IMR-90 (cell line): Measurements from ENCODE around the gene VOPP1. TPM values are rescaled to one million over a fixed set of nuclear protein-coding genes. Genes with fewer than 3 reads are reported as not detected.

Source experiments
- ATAC-seq: fragments of 200-7000 bp; cut with Tn5 transposase; 2 replicates; pipeline ENCODE4 v1.9.1; 2020; ENCODE audit warnings: low read depth, mild to moderate bottlenecking, moderate library complexity
- BruUV-seq: library from RNA; stranded (reverse); fragments of 400-500 nt; replicated peaks from 2 replicates; lab custom pipeline; 2021; lab: Mats Ljungman, UMichigan
- CTCF ChIA-PET: fragments of 300-600 bp; formaldehyde crosslinking; extraction: SDS; loops from one replicate; lab custom pipeline; 2021; ENCODE audit warnings: antibody characterized with exemption; lab: Yijun Ruan, JAX
- POLR2A ChIA-PET: fragments of 300-600 bp; sonication (Branson Sonifier 250); formaldehyde crosslinking; loops from one replicate; lab custom pipeline; 2022; ENCODE audit warnings: antibody characterized with exemption; ENCODE audit not compliant: unreplicated experiment; lab: Charles Lee
- DNase-seq: peaks from one replicate; pipeline ENCODE4 v3.0.0; 2013
- H2AFZ ChIP-seq: replicated peaks from 2 replicates; pipeline ENCODE3; 2013; ENCODE audit warnings: low read length, mild to moderate bottlenecking; ENCODE audit not compliant: poor library complexity
- H2AK5ac ChIP-seq: 2 replicates; pipeline ENCODE4 v1.6.1; 2013; ENCODE audit warnings: low read depth, low read length, inconsistent platforms
- H2AK9ac ChIP-seq: replicated peaks from 2 replicates; pipeline ENCODE3; 2013; ENCODE audit warnings: mild to moderate bottlenecking, low read depth, low read length, moderate library complexity; ENCODE audit not compliant: poor library complexity
- H2BK120ac ChIP-seq: 2 replicates; pipeline ENCODE4 v1.6.1; 2013; ENCODE audit warnings: low read depth, low read length, inconsistent platforms
- H2BK15ac ChIP-seq: 3 replicates; pipeline ENCODE4 v1.6.1; 2013; ENCODE audit warnings: low read depth, low read length, inconsistent platforms
- H2BK20ac ChIP-seq: 2 replicates; pipeline ENCODE4 v1.6.1; 2013; ENCODE audit warnings: low read depth, mild to moderate bottlenecking, inconsistent platforms, low read length, moderate library complexity
- H2BK5ac ChIP-seq: 2 replicates; pipeline ENCODE4 v1.6.1; 2013; ENCODE audit warnings: mild to moderate bottlenecking, low read depth, low read length, inconsistent platforms; ENCODE audit not compliant: poor library complexity, severe bottlenecking
- H3K14ac ChIP-seq: replicated peaks from 2 replicates; pipeline ENCODE4 v1.6.1; 2013; ENCODE audit warnings: low read depth, low read length, inconsistent platforms
- H3K18ac ChIP-seq: 2 replicates; pipeline ENCODE4 v1.6.1; 2013; ENCODE audit warnings: low read depth, low read length, control low read depth
- H3K23ac ChIP-seq: 2 replicates; pipeline ENCODE4 v1.6.1; 2013; ENCODE audit warnings: low read depth, low read length, inconsistent platforms
- H3K27ac ChIP-seq: 2 replicates; pipeline ENCODE4 v1.5.1; 2013; ENCODE audit warnings: mild to moderate bottlenecking, control low read depth, low read length; ENCODE audit not compliant: insufficient read depth
- H3K27me3 ChIP-seq: 2 replicates; pipeline ENCODE4 v1.6.1; 2013; ENCODE audit warnings: low read length; ENCODE audit not compliant: control insufficient read depth, insufficient read depth
- H3K36me3 ChIP-seq: 2 replicates; pipeline ENCODE4 v1.6.1; 2013; ENCODE audit warnings: low read length, mixed read lengths; ENCODE audit not compliant: control insufficient read depth, insufficient read depth
- H3K4ac ChIP-seq: 2 replicates; pipeline ENCODE4 v1.6.1; 2013; ENCODE audit warnings: low read depth, low read length, inconsistent platforms
- H3K4me1 ChIP-seq: 2 replicates; pipeline ENCODE4 v1.6.1; 2013; ENCODE audit warnings: low read length, mixed read lengths; ENCODE audit not compliant: control insufficient read depth, insufficient read depth
- H3K4me2 ChIP-seq: 2 replicates; pipeline ENCODE4 v1.6.1; 2013; ENCODE audit warnings: low read depth, mild to moderate bottlenecking, control low read depth, low read length, moderate library complexity
- H3K4me3 ChIP-seq: 2 replicates; pipeline ENCODE4 v1.5.1; 2013; ENCODE audit warnings: low read depth, mild to moderate bottlenecking, control low read depth, low read length, moderate library complexity; ENCODE audit not compliant: insufficient read depth
- H3K56ac ChIP-seq: 2 replicates; pipeline ENCODE4 v1.6.1; 2013; ENCODE audit warnings: low read length, inconsistent platforms; ENCODE audit not compliant: insufficient read depth; ENCODE audit errors: extremely low read depth
- H3K79me1 ChIP-seq, 2 experiments: 2 replicates each; pipeline ENCODE4 v1.6.1; 2013; ENCODE audit warnings: low read length in 2 of 2, inconsistent platforms in 1 of 2, low read depth in 1 of 2
- H3K9ac ChIP-seq: 2 replicates; pipeline ENCODE4 v1.6.1; 2013; ENCODE audit warnings: low read depth, low read length, control low read depth
- H3K9me1 ChIP-seq: 2 replicates; pipeline ENCODE4 v1.6.1; 2013; ENCODE audit warnings: low read length, inconsistent platforms; ENCODE audit not compliant: insufficient read depth
- H3K9me3 ChIP-seq: 2 replicates; pipeline ENCODE4 v1.6.1; 2013; ENCODE audit warnings: low read length; ENCODE audit not compliant: control insufficient read depth, insufficient read depth
- H4K20me1 ChIP-seq: 2 replicates; pipeline ENCODE4 v1.6.1; 2013; ENCODE audit warnings: low read length, inconsistent platforms; ENCODE audit not compliant: insufficient read depth
- H4K5ac ChIP-seq: 2 replicates; pipeline ENCODE4 v1.6.1; 2013; ENCODE audit warnings: mild to moderate bottlenecking, low read depth, low read length, control low read depth
- H4K8ac ChIP-seq, 2 experiments: 2 replicates each; pipeline ENCODE4 v1.6.1; 2013; ENCODE audit warnings: low read depth in 2 of 2, low read length in 2 of 2, control low read depth in 1 of 2, inconsistent platforms in 1 of 2
- H4K91ac ChIP-seq: 2 replicates; pipeline ENCODE4 v1.6.1; 2013; ENCODE audit warnings: low read depth, low read length, inconsistent platforms; ENCODE audit not compliant: insufficient read depth
- CHD1 ChIP-seq: IDR thresholded peaks from 2 replicates; pipeline ENCODE4 v1.6.1; 2012; ENCODE audit warnings: low read depth, low read length, improper control_type of control experiment
- CTCF ChIP-seq: conservative IDR thresholded peaks from 2 replicates; pipeline ENCODE4 v1.5.1; 2012; ENCODE audit warnings: mild to moderate bottlenecking, low read depth, low read length, improper control_type of control experiment
- MAFK ChIP-seq: IDR thresholded peaks from 2 replicates; pipeline ENCODE4 v1.6.1; 2012; ENCODE audit warnings: low read depth, low read length, improper control_type of control experiment
- MAZ ChIP-seq: IDR thresholded peaks from 2 replicates; pipeline ENCODE4 v1.6.1; 2012; ENCODE audit warnings: low read depth, mild to moderate bottlenecking, low read length, improper control_type of control experiment, moderate library complexity, borderline replicate concordance
- RCOR1 ChIP-seq: IDR thresholded peaks from 2 replicates; pipeline ENCODE4 v1.6.1; 2012; ENCODE audit warnings: mild to moderate bottlenecking, low read length, improper control_type of control experiment; ENCODE audit not compliant: insufficient replicate concordance
- RFX5 ChIP-seq: IDR thresholded peaks from 2 replicates; pipeline ENCODE4 v1.8.0; 2012; ENCODE audit warnings: low read depth, mild to moderate bottlenecking, low read length, moderate library complexity
- WGBS, 2 experiments: methylation state at CpG; one replicate each; pipeline versions ENCODE4 v1.1.5 to v1.1.7; 2013; ENCODE audit warnings: missing lambda C conversion rate in 2 of 2; ENCODE audit not compliant: insufficient read length in 1 of 2; ENCODE audit errors: extremely low coverage in 2 of 2; 5-methylcytosine and 5-hydroxymethylcytosine counted together
- dilution Hi-C: fragments of 300-500 bp; cut with HindIII; formaldehyde crosslinking; loops from one replicate; pipeline ENCODE4 v1.14.3; 2018; ENCODE audit warnings: low sequenced_read_pairs; ENCODE audit not compliant: unreplicated experiment
- in situ Hi-C: fragments of 300-500 bp; cut with MboI; formaldehyde crosslinking; loops from 3 replicates; pipeline ENCODE4 v1.14.3; 2019; ENCODE audit warnings: low sequenced_read_pairs, inconsistent platforms, mixed read lengths
- intact Hi-C: fragments of 100-400 bp; cut with micrococcal nuclease; formaldehyde crosslinking; loops from 2 replicates; pipeline ENCODE4 v1.10.0; 2022
- polyA plus RNA-seq, 3 experiments: library from polyadenylated mRNA; depleted of rRNA; stranded (reverse); fragments of >200 nt; gene quantifications; 2 replicates each; pipeline ENCODE4 v1.2.3, GENCODE V29; 2012; ENCODE audit warnings: low replicate concordance in 1 of 3
- total RNA-seq: library from RNA; depleted of rRNA; stranded (reverse); fragments of >200 nt; gene quantifications from 2 replicates; pipeline ENCODE4 v1.2.3, GENCODE V29; 2012

VOPP1 gene
- total and polyA plus RNA-seq, 2 of the 4 experiments (the other 2 are of a cell fraction) = 60.2 to 94.5 TPM

- Histone ChIP-seq H3K79me1 (no peaks in the 10 kb centered on the region; a peak in 1 of 4 replicates), H4K8ac (no peak overlapping the region), H2BK120ac (no peak overlapping the region), H3K9ac (no peak overlapping the region), H4K5ac (no peak overlapping the region), H2AK5ac (no peak overlapping the region), H3K4me1 (no peaks in the 10 kb centered on the region), H3K4me3 (no peak overlapping the region), H3K14ac (no peak overlapping the region), H4K20me1 (no peaks in the 10 kb centered on the region), H3K36me3 (no peaks in the 10 kb centered on the region), H2AFZ (no peak overlapping the region), H3K23ac (no peak overlapping the region), H3K18ac (no peak overlapping the region), H3K56ac (no peak overlapping the region), H3K4ac (no peak overlapping the region), H3K9me1 (no peaks in the 10 kb centered on the region), H2AK9ac (no peak overlapping the region), H2BK15ac (no peak overlapping the region), H2BK5ac (no peak overlapping the region), H4K91ac (no peak overlapping the region), H3K27me3 (no peaks in the 10 kb centered on the region), H3K4me2 (no peak overlapping the region), H3K27ac (no peak overlapping the region), H2BK20ac (no peak overlapping the region), H3K9me3 (no peaks in the 10 kb centered on the region)
- ChIA-PET CTCF (interaction anchor here (0.5 kb wide), 1 partner anchor 12 kb away, joined by 4 read pairs; no protein-coding TSS in a partner anchor), POLR2A (no interaction called here)
- no peak for ATAC-seq
- in situ Hi-C loops = no loop called here
- no peak for DNase-seq
- TF ChIP-seq RFX5 = no peak
- no peak for TF ChIP-seq RCOR1
- no peak for TF ChIP-seq CHD1
- TF ChIP-seq CTCF = no peak
- TF ChIP-seq MAZ = no peak
- no peak for TF ChIP-seq MAFK
- dilution Hi-C loops = no loop called here
- no TSS peak for BruUV-seq
- intact Hi-C loops = no loop called here
- WGBS, 2 experiments = no CpG with 5 or more reads among the region's 1 CpG
Observed at GRCh38 chr7:55458351-55458750, 114.0 kb downstream of the VOPP1 start.
